IPS-NIHi7 (cell line): ENCODE measurements around the gene MPPED1.

Source experiments
- DNase-seq: peaks from one replicate; pipeline ENCODE4 v3.0.0; 2012; ENCODE audit warnings: mixed read lengths; ENCODE audit errors: extremely low spot score

Gene MPPED1

GRCh38 chr22:43476751-43477725, 65.2 kb downstream of the MPPED1 start:
- DNase-seq: no peak

GRCh38 chr22:43477966-43478365, 66.2 kb downstream of the MPPED1 start:
- DNase-seq: no peak

GRCh38 chr22:43478621-43479300, 66.9 kb downstream of the MPPED1 start:
- no peak for DNase-seq

- DNase-seq: no peak
Observed at GRCh38 chr22:43479301-43479950, 67.6 kb downstream of the MPPED1 start.

- DNase-seq: no peak
Observed at GRCh38 chr22:43479962-43480361, 68.1 kb downstream of the MPPED1 start.

- peak; percentile 48 for DNase-seq
Observed at GRCh38 chr22:43481568-43482317, 69.9 kb downstream of the MPPED1 start.

- no peak for DNase-seq
Observed at GRCh38 chr22:43482318-43482625, 70.5 kb downstream of the MPPED1 start.

- DNase-seq: no peak
Observed at GRCh38 chr22:43483266-43483665, 71.5 kb downstream of the MPPED1 start.

- DNase-seq: no peak
Observed at GRCh38 chr22:43483669-43484068, 71.9 kb downstream of the MPPED1 start.

GRCh38 chr22:43484227-43484626, 72.4 kb downstream of the MPPED1 start:
- no peak for DNase-seq

GRCh38 chr22:43485502-43486089, 73.8 kb downstream of the MPPED1 start:
- DNase-seq: no peak

GRCh38 chr22:43487311-43488030, 75.7 kb downstream of the MPPED1 start:
- DNase-seq: no peak

- no peak for DNase-seq
Observed at GRCh38 chr22:43488031-43488866, 76.4 kb downstream of the MPPED1 start.

- DNase-seq: no peak
Observed at GRCh38 chr22:43488937-43489336, 77.1 kb downstream of the MPPED1 start.

- DNase-seq: no peak
Observed at GRCh38 chr22:43490311-43490710, 78.5 kb downstream of the MPPED1 start.

- DNase-seq: no peak
Observed at GRCh38 chr22:43491177-43491576, 79.4 kb downstream of the MPPED1 start.

- no peak for DNase-seq
Observed at GRCh38 chr22:43491737-43492136, 79.9 kb downstream of the MPPED1 start.

GRCh38 chr22:43493297-43493696, 81.5 kb downstream of the MPPED1 start:
- DNase-seq: no peak

- DNase-seq: no peak
Observed at GRCh38 chr22:43497956-43498855, 86.4 kb downstream of the MPPED1 start.
